ENCODE results near the gene CTDP1. TPM values are rescaled to one million over a fixed set of nuclear protein-coding genes. Genes with fewer than 3 reads are reported as not detected.

The CTDP1 gene
- total and polyA plus RNA-seq, 2 experiments from 2014 or later, result 20.4 to 20.6 TPM

DNA sequence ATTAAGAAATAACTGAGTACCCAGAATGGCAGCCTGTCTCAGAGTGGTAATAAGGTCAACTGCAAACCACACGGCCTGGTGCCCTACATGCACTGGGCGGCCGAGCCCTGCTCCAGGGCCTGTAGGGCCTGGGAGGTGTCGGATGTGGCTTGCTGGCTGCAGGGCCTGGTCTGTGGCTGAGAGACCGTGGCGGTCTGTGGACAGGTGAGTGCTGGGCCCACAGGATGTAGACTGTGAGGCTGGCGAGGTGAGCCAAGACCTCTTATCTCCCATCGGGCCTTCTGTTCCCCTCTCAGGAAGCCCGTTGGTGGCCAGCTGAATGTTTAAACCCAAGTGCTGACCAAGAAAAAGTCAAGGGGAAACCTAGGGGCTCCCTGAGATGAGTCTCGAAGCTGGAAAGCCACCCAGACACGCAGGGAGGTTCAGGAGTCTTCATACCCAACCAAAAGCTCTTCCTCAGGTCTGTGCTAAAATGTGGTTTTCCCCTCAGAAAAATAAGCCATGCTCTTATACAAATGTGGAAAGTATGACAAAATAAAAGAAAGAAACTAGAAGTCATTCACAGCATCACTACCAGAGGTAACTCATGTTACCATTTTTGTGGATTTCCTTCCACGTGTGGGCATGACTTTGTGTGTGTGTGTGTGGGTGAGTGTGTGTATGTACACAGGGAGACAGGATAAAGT lies 47.7 kb upstream of the CTDP1 start:
- Histone ChIP-seq H3K4me1 (ENCODE audit: insufficient read depth) (no peaks in the 10 kb centered on the region), H3K4me2 (no peak overlapping the region), H2AFZ (no peak overlapping the region), H3K36me3 (replicated peaks; ENCODE audit: insufficient read depth, low read depth) (no peaks in the 10 kb centered on the region), H3K27me3 (no peaks in the 10 kb centered on the region), H4K20me1 (ENCODE audit: insufficient read depth, poor library complexity, severe bottlenecking) (no peaks in the 10 kb centered on the region), H3K79me2 (no peaks in the 10 kb centered on the region), H3K9me2 (replicated peaks; ENCODE audit: insufficient read depth) (no peaks in the 10 kb centered on the region), H3K4me3 (no peak overlapping the region), H3K27ac (no peak overlapping the region), H3K9me3 (ENCODE audit: low read depth) (no peaks in the 10 kb centered on the region)
- TF ChIP-seq, protein P1, sequence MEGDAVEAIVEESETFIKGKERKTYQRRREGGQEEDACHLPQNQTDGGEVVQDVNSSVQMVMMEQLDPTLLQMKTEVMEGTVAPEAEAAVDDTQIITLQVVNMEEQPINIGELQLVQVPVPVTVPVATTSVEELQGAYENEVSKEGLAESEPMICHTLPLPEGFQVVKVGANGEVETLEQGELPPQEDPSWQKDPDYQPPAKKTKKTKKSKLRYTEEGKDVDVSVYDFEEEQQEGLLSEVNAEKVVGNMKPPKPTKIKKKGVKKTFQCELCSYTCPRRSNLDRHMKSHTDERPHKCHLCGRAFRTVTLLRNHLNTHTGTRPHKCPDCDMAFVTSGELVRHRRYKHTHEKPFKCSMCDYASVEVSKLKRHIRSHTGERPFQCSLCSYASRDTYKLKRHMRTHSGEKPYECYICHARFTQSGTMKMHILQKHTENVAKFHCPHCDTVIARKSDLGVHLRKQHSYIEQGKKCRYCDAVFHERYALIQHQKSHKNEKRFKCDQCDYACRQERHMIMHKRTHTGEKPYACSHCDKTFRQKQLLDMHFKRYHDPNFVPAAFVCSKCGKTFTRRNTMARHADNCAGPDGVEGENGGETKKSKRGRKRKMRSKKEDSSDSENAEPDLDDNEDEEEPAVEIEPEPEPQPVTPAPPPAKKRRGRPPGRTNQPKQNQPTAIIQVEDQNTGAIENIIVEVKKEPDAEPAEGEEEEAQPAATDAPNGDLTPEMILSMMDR (IDR thresholded peaks at IDR 0.05; ENCODE audit: poor library complexity), result no peak
- no peak for TF ChIP-seq EZH2phosphoT487 (IDR thresholded peaks at IDR 0.05; ENCODE audit: low read depth, severe bottlenecking, unreplicated experiment)
- TF ChIP-seq EZH2 (IDR thresholded peaks at IDR 0.05; ENCODE audit: borderline replicate concordance), result no peak
- DNase-seq (ENCODE audit: low spot score), result no peak
- WGBS (ENCODE audit: low lambda C conversion rate, missing lambda C conversion rate), result 85% methylated on average over 12 of the region's 12 CpGs

DNA sequence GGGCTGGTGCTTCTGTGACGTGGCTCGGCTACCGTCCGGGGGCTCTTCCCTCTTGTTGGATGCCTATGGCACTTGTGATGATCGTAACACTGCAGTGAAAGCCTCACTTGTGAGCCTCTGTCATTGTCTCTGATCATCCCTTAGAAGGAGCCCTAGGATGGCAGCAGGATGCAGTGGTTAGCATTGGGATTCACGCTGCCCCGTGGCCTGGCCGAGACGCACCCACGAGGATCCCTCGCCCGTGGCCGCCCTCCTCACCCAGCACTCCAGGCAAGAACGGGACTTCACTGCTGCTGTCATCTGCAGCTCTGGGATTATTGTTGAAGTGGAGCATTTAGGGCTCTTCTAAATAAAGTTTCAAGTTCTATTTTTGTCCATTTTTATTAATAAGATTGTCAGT lies 46.8 kb upstream of the CTDP1 start:
- Histone ChIP-seq H3K36me3 (replicated peaks; ENCODE audit: insufficient read depth, low read depth) (no peaks in the 10 kb centered on the region), H3K9me2 (replicated peaks; ENCODE audit: insufficient read depth) (no peaks in the 10 kb centered on the region), H3K4me1 (ENCODE audit: insufficient read depth) (no peaks in the 10 kb centered on the region), H3K27me3 (no peaks in the 10 kb centered on the region), H3K79me2 (no peaks in the 10 kb centered on the region), H3K4me2 (no peak overlapping the region), H4K20me1 (ENCODE audit: insufficient read depth, poor library complexity, severe bottlenecking) (no peaks in the 10 kb centered on the region), H3K9me3 (ENCODE audit: low read depth) (no peaks in the 10 kb centered on the region), H3K4me3 (no peak overlapping the region), H3K27ac (no peak overlapping the region), H2AFZ (no peak overlapping the region)
- DNase-seq (ENCODE audit: low spot score), result no peak
- TF ChIP-seq EZH2 (IDR thresholded peaks at IDR 0.05; ENCODE audit: borderline replicate concordance) (no peak), EZH2phosphoT487 (IDR thresholded peaks at IDR 0.05; ENCODE audit: low read depth, severe bottlenecking, unreplicated experiment) (no peak)
- TF ChIP-seq, protein P1 (IDR thresholded peaks at IDR 0.05; ENCODE audit: poor library complexity), result no peak
- 96% methylated on average over 14 of the region's 14 CpGs for WGBS (ENCODE audit: low lambda C conversion rate, missing lambda C conversion rate)

DNA sequence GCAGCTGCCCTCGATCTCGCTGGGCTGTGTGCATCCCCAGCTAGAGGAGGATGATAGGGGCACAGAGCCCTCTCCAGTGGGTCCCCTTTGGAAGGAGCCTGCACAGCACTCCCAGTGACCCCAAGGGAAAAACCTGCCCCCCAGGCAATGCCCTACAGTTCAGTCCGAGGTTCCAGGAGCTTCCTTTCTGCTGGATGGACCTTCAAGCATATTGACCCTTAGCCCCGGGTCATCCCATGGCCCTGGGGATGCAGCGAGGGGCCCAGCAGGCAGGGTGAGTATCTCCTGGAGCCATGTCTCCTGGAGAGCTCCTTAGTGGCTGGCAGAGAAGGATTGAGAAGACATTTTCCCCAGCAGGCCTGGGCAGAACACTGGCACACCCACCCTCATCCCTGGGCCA lies 45.4 kb upstream of the CTDP1 start:
- peaks cover 3% of the 10 kb centered on the region for H3K4me1 ChIP-seq (ENCODE audit: insufficient read depth)
- H3K9me2 ChIP-seq (replicated peaks; ENCODE audit: insufficient read depth), result no peaks in the 10 kb centered on the region
- no peak for DNase-seq (ENCODE audit: low spot score)
- no peaks in the 10 kb centered on the region for H3K36me3 ChIP-seq (replicated peaks; ENCODE audit: insufficient read depth, low read depth)
- H2AFZ ChIP-seq, result no peak overlapping the region
- no peak overlapping the region for H3K27ac ChIP-seq
- H4K20me1 ChIP-seq (ENCODE audit: insufficient read depth, poor library complexity, severe bottlenecking), result no peaks in the 10 kb centered on the region
- H3K27me3 ChIP-seq, result no peaks in the 10 kb centered on the region
- no peaks in the 10 kb centered on the region for H3K9me3 ChIP-seq (ENCODE audit: low read depth)
- H3K4me2 ChIP-seq, result no peak overlapping the region
- H3K4me3 ChIP-seq, result no peak overlapping the region
- H3K79me2 ChIP-seq, result no peaks in the 10 kb centered on the region
- WGBS (ENCODE audit: low lambda C conversion rate, missing lambda C conversion rate), result 95% methylated on average over 5 of the region's 5 CpGs
- TF ChIP-seq EZH2phosphoT487 (IDR thresholded peaks at IDR 0.05; ENCODE audit: low read depth, severe bottlenecking, unreplicated experiment), result no peak
- TF ChIP-seq, protein P1 (IDR thresholded peaks at IDR 0.05; ENCODE audit: poor library complexity), result no peak
- no peak for TF ChIP-seq EZH2 (IDR thresholded peaks at IDR 0.05; ENCODE audit: borderline replicate concordance)

Data from hepatocyte (in vitro differentiated cells).